ELF-1 (cell line): ENCODE measurements around the gene LRRC31.

Experiments used
- DNase-seq: peaks from one replicate; pipeline ENCODE4 v3.0.0-alpha.2; 2016; ENCODE audit warnings: low read depth, low spot score

LRRC31 gene

GRCh38 chr3:169864270-169864669 lies 5.5 kb downstream of the LRRC31 start:
- DNase-seq, result no peak

GRCh38 chr3:169863458-169863899 lies 6.3 kb downstream of the LRRC31 start:
- DNase-seq, result peak; percentile 87

GRCh38 chr3:169861871-169862270 lies 7.9 kb downstream of the LRRC31 start:
- peak; percentile 79 for DNase-seq

GRCh38 chr3:169857811-169858210 lies 11.9 kb downstream of the LRRC31 start:
- DNase-seq, result no peak

GRCh38 chr3:169855514-169855913 lies 14.2 kb downstream of the LRRC31 start:
- no peak for DNase-seq

- DNase-seq, result no peak
These were observed 19.1 kb downstream of the LRRC31 start for GRCh38 chr3:169850618-169851017.

- no peak for DNase-seq
These were observed 21.0 kb downstream of the LRRC31 start for GRCh38 chr3:169848741-169849140.

GRCh38 chr3:169847896-169848295 lies 21.8 kb downstream of the LRRC31 start:
- no peak for DNase-seq

- DNase-seq, result no peak
These were observed 23.1 kb downstream of the LRRC31 start for GRCh38 chr3:169846458-169847193.

- DNase-seq, result no peak
These were observed 26.8 kb downstream of the LRRC31 start for GRCh38 chr3:169842960-169843359.

GRCh38 chr3:169841171-169841570 lies 28.6 kb downstream of the LRRC31 start:
- no peak for DNase-seq

GRCh38 chr3:169838511-169839030 lies 31.2 kb downstream of the LRRC31 start:
- no peak for DNase-seq

GRCh38 chr3:169836942-169837275 lies 32.8 kb downstream of the LRRC31 start:
- no peak for DNase-seq

GRCh38 chr3:169836078-169836941 lies 33.4 kb downstream of the LRRC31 start:
- no peak for DNase-seq

- DNase-seq, result no peak
These were observed 34.2 kb downstream of the LRRC31 start for GRCh38 chr3:169835533-169835932.

- DNase-seq, result no peak
These were observed 42.0 kb downstream of the LRRC31 start for GRCh38 chr3:169827712-169828111.

- no peak for DNase-seq
These were observed 44.4 kb downstream of the LRRC31 start for GRCh38 chr3:169825316-169825715.

GRCh38 chr3:169822983-169823382 lies 46.8 kb downstream of the LRRC31 start:
- no peak for DNase-seq

- DNase-seq, result no peak
These were observed 47.2 kb downstream of the LRRC31 start for GRCh38 chr3:169822540-169822939.

- DNase-seq, result no peak
These were observed 47.6 kb downstream of the LRRC31 start for GRCh38 chr3:169822091-169822490.

- no peak for DNase-seq
These were observed 51.4 kb downstream of the LRRC31 start for GRCh38 chr3:169818316-169818715.

- DNase-seq, result no peak
These were observed 54.1 kb downstream of the LRRC31 start for GRCh38 chr3:169815590-169816150.
